GM12874 (cell line): ENCODE data around the gene CTSW.

Experiments used
- TF ChIP-seq, protein P1 (sequence below): IDR thresholded peaks from 2 replicates; pipeline ENCODE4 v1.5.1; 2011; ENCODE audit warnings: low read depth, mild to moderate bottlenecking, control low read depth, low read length, moderate library complexity; ENCODE audit not compliant: insufficient read depth

CTSW gene

DNA sequence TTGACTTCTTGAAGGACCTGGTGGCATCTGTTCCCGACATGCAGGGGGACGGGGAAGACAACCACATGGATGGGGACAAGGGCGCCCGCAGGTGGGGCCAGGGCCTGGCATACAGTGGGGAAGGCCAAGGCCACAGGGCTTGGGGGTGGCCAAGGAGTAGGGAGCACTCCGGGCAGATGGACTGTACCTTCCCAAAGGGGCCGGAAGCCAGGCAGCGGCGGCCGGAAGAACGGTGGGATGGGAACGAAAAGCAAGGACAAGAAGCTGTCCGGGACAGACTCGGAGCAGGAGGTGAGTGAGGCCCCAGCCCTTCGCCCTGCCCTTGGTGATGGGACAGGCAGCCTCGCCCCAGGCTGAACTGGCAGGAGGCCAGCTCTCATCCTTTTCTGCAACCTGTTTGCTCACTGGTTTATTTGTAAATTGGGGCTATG, 40.8 kb downstream of the CTSW start:
- TF ChIP-seq, protein P1, sequence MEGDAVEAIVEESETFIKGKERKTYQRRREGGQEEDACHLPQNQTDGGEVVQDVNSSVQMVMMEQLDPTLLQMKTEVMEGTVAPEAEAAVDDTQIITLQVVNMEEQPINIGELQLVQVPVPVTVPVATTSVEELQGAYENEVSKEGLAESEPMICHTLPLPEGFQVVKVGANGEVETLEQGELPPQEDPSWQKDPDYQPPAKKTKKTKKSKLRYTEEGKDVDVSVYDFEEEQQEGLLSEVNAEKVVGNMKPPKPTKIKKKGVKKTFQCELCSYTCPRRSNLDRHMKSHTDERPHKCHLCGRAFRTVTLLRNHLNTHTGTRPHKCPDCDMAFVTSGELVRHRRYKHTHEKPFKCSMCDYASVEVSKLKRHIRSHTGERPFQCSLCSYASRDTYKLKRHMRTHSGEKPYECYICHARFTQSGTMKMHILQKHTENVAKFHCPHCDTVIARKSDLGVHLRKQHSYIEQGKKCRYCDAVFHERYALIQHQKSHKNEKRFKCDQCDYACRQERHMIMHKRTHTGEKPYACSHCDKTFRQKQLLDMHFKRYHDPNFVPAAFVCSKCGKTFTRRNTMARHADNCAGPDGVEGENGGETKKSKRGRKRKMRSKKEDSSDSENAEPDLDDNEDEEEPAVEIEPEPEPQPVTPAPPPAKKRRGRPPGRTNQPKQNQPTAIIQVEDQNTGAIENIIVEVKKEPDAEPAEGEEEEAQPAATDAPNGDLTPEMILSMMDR: no peak

DNA sequence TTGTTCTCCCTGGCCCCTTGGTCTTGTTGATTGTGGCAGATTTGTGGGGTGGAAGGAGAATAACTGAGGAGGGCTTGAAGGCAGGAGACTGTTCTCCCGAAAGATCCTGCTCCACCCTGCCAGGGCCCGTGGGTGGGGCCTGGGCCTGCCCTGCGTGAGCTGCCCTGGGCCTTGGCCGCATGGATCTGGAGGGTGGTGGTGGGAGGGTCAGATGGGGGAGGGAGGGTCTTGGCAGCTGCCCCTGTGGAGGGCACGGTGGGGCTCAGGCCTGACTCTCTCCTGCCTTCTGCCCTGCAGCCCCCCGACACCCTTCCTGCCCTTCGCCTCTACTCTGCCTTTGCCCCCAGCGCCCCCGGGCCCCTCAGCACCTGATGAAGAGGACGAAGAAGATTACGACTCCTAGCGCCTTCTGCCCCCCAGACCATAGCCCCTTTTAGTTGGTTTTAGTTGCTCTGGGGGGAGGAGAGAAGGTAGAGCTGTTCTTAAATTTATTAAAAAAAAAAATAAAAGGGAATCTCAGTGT, 41.5 kb downstream of the CTSW start:
- TF ChIP-seq, protein P1: no peak

DNA sequence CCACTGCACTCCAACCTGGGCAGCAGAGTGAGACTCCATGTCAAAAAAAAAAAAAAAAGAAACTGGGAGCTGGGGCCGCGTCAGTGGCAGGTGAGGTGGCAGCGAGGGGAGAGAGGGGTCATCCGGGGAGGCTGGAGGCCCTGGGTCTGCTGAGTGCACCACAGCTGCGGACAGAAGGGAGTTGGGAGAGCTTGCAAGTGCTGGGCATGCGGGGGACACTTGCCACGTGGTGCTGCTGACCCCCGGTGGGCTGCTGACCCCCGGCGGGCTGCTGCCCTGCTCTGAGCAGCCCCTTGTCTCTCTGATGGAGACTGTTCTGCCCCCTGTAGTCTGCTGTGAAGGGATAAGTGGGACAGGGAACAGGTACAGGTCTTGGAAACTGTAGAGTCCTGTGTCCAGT, 42.2 kb downstream of the CTSW start:
- TF ChIP-seq, protein P1: no peak

- TF ChIP-seq, protein P1: no peak
Observed at GRCh38 chr11:65922565-65922964, 42.9 kb downstream of the CTSW start.

- TF ChIP-seq, protein P1: no peak
Observed at GRCh38 chr11:65925397-65925796, 45.8 kb downstream of the CTSW start.

DNA sequence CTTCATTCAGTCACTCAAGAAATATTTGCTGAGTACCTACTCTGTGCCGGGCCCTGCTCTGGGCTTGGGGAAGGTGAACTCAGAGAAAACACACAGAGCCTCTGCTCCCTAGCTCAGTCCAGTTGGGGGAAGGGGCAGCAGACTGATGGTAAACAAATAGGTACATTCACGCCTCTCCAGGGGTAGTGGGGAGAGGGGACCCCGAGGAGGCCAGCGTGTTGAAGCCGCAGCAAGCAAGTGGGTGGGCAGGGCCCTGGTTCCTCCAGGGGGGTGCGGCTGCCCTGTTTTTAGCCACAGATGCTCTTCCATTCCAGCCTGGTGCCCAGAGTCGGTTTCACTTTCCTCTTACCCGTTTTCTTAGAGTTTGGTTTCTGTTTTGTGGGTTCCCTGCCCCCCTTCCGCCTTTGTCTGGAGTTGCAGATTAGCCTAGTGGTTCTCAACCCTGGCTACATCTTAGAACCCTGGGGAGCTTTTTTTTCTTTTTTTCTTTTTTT, 48.3 kb downstream of the CTSW start:
- TF ChIP-seq, protein P1: no peak

DNA sequence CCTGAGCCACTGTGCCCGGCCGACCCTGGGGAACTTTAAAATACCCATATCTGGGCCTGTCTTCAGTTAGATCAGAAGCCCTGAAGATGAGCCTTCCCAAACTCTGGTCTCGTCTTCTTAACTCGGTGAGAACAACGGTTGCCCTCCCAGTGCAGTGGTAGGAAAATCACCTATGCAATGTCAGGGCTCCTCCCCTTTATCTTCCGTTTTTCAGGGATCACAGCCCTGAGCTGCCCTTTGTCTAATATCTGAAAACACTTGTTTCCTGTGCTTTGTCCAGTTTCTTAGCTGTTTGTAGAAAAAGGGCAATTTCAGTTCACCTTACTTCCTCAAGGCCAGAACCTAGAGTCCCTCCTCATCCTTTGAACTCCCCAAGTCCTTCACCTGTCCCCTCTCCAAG, 49.0 kb downstream of the CTSW start:
- TF ChIP-seq, protein P1: no peak
